CD4-positive, alpha-beta T cell treated with Interleukin-21 for 1 hour (primary cell): ENCODE measurements around the gene SCML2.
"Not testable (repeated sequence)": the region's sequence is repeated elsewhere in the genome, so short reads cannot be mapped to it uniquely, and the experiment has no call there.

Experiments
- DNase-seq: peaks from one replicate; pipeline ENCODE4 v3.0.0-alpha.2; 2020

The SCML2 gene

GRCh38 chrX:18271309-18271708 lies 83.2 kb downstream of the SCML2 start:
- no peak for DNase-seq

GRCh38 chrX:18255059-18255458 lies 99.4 kb downstream of the SCML2 start:
- DNase-seq, result no peak

GRCh38 chrX:18252644-18253359 lies 101.7 kb downstream of the SCML2 start:
- DNase-seq, result no peak

GRCh38 chrX:18229646-18230045 lies 124.8 kb downstream of the SCML2 start:
- not testable (repeated sequence) for DNase-seq

- no peak for DNase-seq
These were observed 126.4 kb downstream of the SCML2 start for GRCh38 chrX:18228069-18228468.

GRCh38 chrX:18227458-18227857 lies 127.0 kb downstream of the SCML2 start:
- no peak for DNase-seq

- no peak for DNase-seq
These were observed 133.7 kb downstream of the SCML2 start, which contains the start of gene BEND2 for GRCh38 chrX:18220786-18221185. BEND2 (minus strand) TSS chrX:18220886; CDS start chrX:18220750, 136 bp downstream.

- DNase-seq, result no peak
These were observed 144.0 kb downstream of the SCML2 start for GRCh38 chrX:18210470-18210869.

- DNase-seq, result no peak
These were observed 147.8 kb downstream of the SCML2 start for GRCh38 chrX:18206657-18207056.

- no peak for DNase-seq
These were observed 150.9 kb downstream of the SCML2 start for GRCh38 chrX:18203631-18204030.

GRCh38 chrX:18194688-18195087 lies 159.8 kb downstream of the SCML2 start:
- DNase-seq, result no peak
